Epithelial cell of esophagus (primary cell): ENCODE results near the gene GPD1.

Source experiments
- DNase-seq: peaks from one replicate; pipeline ENCODE4 v3.0.0; 2010; ENCODE audit warnings: low read depth
- H3K4me3 ChIP-seq: 2 replicates; pipeline ENCODE4 v1.5.1; 2011; ENCODE audit warnings: mild to moderate bottlenecking, low read length, control low read depth
- TF ChIP-seq, protein P1 (sequence below): IDR thresholded peaks from 2 replicates; pipeline ENCODE4 v1.5.1; 2011; ENCODE audit warnings: low read depth, mild to moderate bottlenecking, low read length, control low read depth, inconsistent platforms; ENCODE audit not compliant: insufficient read depth; ENCODE audit errors: missing control alignments

The GPD1 gene

DNA sequence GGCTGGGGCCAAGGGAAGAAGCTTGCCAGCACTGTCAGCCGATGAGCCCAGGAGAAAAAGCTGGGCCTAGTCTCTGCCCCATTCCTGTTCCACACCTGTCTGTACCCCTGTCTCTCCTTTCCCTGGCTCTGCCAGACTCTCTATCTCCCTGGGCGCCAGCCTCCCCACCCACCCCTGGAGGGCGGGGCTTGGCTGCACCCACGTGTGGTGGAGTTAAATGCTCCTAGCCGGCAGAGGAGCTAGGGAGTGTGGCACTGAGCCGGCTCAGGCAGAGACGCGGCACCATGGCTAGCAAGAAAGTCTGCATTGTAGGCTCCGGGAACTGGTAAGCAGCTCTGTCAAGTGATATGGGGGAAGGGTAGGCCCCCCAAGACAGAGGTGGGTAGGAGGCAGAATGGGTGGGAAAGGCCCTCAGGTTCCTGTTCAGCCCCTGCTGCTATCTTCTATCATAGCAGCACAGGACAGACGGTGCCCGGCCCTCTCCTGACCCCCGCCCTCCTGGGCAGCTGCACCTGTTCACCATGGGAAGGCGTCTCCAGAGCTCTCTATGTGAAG, at the start of gene GPD1:
GPD1 (plus strand) TSS at position 242 of the 555 bp plus-strand sequence; CDS start at position 285, 43 bp downstream.
- peak; percentile 72 for DNase-seq
- no peak within 1 kb of the TSS for H3K4me3 ChIP-seq
- TF ChIP-seq, protein P1, sequence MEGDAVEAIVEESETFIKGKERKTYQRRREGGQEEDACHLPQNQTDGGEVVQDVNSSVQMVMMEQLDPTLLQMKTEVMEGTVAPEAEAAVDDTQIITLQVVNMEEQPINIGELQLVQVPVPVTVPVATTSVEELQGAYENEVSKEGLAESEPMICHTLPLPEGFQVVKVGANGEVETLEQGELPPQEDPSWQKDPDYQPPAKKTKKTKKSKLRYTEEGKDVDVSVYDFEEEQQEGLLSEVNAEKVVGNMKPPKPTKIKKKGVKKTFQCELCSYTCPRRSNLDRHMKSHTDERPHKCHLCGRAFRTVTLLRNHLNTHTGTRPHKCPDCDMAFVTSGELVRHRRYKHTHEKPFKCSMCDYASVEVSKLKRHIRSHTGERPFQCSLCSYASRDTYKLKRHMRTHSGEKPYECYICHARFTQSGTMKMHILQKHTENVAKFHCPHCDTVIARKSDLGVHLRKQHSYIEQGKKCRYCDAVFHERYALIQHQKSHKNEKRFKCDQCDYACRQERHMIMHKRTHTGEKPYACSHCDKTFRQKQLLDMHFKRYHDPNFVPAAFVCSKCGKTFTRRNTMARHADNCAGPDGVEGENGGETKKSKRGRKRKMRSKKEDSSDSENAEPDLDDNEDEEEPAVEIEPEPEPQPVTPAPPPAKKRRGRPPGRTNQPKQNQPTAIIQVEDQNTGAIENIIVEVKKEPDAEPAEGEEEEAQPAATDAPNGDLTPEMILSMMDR = peak; percentile 33

DNA sequence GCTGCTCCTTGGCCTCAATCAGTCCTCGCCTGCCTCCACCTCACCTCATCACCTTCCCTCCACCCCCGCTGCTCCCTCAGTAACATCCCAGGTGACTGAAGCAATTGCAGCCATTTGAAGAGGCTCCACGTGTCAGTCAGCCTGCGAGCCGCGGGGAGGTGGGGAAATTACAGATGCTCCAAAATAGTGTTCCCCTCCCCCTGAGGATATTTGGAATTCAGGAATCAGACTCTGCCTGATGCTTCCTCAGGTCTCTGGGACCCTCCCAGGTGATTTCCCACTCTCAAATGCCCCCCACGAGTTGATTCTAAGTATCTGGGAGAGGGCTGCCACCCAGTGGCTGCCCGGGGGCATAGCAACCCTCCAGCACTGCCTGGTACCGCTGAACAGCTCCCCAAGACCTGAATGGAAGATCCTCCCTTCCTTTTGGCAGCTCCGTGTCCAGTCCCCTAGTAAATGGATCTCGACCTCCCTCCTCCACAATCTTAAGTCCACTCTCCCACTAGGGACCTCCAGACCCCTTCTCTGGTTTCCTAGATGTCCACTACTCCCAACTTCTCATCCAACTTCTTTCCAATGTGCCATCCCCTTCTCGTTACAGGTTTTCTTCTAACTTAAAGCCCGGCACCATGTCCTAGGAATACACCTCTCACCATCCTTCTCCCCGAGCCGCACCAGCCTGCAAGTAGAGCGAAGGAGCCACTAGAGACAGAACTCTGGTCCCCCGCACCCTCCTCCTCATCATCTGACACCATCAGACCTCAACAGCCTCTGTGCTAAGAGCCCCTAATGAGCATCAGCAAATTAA, 47.8 kb upstream of the GPD1 start:
- TF ChIP-seq, protein P1 = peak; percentile 99
- H3K4me3 ChIP-seq = peak overlapping the region; percentile 28
- peak; percentile 63 for DNase-seq

DNA sequence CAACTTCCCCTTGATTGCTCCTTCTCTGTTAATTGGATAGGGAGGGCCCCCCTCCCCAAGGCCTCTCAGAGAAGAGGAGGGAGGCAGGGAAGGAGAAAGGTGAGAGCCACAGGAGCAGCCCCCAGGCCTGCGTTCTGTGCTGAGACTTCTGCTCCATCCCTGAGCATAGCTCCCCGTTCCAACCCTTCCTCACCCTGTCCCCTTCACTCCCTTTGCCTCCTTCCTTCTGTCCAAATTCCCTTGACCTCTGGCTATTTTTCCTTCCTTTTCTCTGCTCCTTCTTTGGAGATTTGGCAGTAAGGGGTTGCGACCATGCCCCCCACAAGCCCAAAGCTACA, 47.2 kb upstream of the GPD1 start:
- H3K4me3 ChIP-seq = peak overlapping the region; percentile 64

DNA sequence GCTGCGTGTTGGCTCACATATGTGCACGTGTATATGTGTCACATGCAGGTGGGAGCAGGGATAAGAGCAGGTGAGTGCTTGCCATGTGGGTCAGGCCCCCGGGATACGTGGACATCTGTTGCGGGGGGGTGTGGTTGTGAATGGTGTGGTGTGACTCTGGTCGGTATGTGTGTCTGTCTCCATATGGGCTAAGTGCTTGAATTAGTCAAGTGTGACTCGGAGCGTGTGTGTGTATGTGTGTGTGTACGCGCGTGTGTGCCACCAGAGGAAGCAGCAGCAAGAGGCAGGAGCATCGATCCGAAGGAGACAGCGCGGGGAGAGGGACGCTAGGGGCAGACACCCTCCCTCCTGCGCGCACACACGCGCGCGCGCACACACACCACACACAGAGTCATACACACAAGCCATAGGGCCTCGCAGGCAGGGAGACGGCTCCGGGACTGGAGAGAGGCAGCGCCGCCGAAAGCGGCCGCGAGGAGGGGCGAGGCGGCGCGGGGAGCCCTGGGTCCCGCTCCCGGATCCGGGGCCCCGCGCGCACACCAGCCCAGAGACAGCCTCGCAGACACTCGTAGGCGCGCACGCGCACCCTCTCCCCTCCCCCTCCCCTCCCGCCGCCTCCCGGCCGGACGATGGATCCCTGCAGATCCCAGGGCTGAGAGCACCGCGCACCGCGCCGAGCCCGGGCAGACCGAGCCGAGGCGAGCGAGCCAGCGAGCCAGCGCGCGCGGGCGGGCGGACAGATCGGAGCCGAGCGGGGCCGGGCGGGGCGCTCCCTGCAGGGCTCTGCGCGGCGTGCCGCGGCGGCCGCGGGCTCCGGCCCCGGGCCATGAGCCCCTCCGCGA, 46.6 kb upstream of the GPD1 start, which contains the start of gene ASIC1:
ASIC1 (plus strand) TSS at position 597 of the 842 bp plus-strand sequence. CDS start 1,171 bp downstream, outside the sequence.
- TF ChIP-seq, protein P1 = no peak
- peak; percentile 73 for DNase-seq
- peak within 1 kb of the TSS; percentile 64 for H3K4me3 ChIP-seq

More for the DNA sequence above, 47.2 kb upstream of the GPD1 start:
- TF ChIP-seq, protein P1 = no peak
- DNase-seq = no peak

DNA sequence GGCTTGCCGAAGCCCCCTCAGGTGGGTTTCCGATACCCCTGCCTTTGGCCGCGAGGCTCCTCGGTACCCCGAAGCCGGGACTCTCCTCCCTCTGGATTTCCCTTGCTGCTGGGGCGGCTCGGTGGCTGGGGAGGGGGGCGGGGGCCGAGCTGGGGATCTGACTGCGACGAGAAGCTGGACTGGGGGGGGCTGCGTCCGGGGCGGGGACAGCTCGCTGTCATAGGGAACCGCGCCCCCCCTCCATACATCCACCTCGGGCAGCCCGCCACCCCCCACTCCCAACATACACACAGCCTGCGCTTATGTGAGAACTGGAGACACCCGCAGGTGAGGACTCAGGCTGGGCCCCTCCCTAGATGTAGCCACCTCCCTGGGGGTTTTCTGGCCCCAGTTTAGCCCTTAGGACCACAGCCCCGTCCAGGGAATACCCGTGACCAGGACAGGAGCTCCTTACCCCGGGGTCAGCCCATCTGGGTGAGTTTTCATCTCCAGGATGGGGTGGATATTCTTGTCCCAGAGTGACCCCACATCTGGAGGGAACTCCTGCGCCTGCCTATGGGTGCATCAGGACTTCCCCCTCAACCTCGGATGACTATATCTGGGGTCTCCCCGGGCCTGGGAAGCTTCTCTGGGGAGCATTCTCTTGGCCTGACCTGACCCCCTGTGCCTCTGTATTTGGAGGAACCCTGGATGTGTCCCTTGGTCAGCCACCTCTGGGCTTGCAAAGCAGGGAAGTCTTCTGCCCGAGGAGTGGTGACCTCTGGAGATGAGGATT, 45.7 kb upstream of the GPD1 start:
- H3K4me3 ChIP-seq = peak overlapping the region; percentile 46
- DNase-seq = no peak
- TF ChIP-seq, protein P1 = no peak

DNA sequence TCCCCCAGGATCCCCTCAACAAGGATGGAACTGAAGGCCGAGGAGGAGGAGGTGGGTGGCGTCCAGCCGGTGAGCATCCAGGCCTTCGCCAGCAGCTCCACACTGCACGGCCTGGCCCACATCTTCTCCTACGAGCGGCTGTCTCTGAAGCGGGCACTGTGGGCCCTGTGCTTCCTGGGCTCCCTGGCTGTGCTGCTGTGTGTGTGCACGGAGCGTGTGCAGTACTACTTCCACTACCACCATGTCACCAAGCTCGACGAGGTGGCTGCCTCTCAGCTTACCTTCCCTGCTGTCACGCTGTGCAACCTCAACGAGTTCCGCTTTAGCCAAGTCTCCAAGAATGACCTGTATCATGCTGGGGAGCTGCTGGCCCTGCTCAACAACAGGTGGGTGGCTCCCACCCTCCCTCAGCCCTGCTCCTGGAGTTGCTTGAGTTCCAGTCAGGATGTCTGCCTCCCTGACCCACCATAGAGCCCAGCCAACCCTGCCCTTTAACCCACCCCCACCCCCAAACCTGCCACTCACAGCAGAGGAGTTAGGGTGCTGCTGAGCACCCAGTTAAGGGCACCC, 45.0 kb upstream of the GPD1 start:
- DNase-seq = no peak
- H3K4me3 ChIP-seq = no peak overlapping the region
- TF ChIP-seq, protein P1 = no peak
